Activated T-helper 9 cell treated with anti-CD3 and anti-CD28 coated beads, Interleukin-2, amount 50 U/mL, for 16 hours (primary cell): ENCODE data around the gene ALG8.

Experiments used
- DNase-seq: peaks from one replicate; pipeline ENCODE4 v3.0.0-alpha.2; 2020; ENCODE audit warnings: low read depth

The ALG8 gene

DNA sequence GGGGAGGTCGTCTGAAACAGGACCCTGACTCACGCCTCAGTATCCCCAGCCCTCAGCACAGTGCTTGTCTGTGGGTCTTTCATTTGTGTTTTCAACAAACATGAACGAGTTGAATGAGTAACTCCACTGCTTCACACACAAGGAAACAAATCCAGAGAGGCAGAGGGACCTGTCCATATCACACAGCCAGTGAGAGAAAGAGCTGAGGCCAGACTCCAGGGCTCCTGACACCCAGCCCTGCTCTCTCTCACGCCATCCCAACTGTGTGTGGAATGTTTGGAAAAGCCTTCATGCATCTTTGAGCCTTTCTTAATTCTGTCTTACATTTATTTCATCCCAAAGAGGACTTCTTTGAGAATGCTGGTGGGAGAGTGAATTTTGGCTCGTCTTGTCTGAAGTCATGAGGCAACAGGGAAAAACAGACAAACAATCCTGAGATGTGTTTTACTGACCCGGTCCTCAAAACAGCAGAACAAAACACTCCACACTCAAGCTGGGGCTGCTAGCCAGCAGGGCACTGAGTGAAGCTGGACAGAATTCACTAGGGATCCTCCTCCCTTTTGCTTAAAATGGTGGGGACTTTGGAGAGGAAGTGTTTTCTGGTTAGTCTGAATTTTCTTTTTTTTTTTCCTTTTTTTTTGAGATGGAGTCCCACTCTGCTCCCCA, 19.7 kb upstream of the ALG8 start:
- no peak for DNase-seq

DNA sequence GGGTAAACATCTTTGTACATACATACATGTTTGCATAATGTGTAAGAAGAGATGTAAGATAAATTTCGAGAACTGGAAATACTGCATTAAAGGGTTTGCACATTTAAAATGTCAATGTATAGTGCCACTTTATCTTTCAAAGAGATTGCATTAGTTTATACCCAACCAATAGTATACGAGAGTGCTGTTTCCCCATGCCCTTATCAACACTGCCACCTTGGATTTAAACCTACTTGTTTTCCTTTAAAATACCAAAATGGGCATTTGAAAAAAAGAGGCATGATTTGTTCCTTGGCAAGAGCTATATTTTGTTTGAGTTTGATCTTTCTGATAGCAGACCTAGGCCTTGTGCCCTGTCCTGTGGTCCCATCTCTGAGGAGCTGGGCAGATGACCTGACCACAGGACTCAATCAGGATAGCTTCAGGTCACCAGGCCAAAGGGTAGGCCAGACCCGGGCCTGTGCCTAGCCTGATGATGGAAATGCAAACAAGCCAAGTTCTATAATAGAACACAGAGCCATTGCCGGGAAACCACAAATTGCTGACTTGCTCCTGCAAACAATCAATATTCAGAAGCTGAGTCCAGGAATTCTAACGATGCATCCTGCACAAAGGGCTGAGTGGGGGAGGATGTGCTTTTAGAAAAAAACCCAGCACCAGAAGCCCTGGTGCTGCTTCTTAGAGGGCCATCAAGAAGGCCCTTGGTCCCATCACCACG, 16.9 kb upstream of the ALG8 start:
- no peak for DNase-seq

DNA sequence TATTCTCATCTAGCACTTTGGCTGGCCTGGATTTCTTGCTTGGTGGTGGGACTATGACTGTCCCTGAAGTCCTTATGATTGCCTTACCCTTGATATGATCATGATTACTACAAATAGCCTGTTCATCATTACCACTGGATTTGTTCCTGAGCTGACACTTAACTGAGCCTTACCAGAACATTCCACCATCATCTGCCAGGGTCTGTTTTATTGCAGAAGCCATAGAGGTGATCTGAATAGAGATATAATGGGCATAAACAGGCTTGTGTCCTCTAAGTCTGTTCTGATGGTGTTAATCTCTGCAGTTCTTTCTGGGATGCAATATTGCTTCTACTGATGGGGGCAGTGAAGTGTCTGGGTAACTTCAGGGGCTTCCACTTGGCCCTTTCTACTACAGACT, 12.4 kb upstream of the ALG8 start:
- no peak for DNase-seq

DNA sequence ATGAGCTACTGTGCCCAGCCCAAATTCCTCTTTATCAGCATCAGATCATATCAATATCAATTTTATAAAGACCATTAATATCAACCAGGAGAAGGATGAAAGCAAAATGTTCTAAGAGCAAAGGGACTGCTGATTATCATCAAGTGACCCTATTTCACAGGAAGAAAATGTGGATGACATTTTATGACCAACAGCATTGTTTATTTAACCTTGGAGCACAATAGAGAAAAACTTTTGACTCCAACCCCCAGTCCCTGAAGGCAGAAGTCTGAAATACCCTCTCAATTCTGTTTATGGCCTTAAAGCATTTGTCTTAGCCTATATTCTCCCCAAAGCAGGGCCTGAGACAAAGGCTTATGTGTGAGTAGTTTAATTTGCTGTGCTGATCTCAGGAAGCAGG, 11.3 kb upstream of the ALG8 start:
- no peak for DNase-seq

DNA sequence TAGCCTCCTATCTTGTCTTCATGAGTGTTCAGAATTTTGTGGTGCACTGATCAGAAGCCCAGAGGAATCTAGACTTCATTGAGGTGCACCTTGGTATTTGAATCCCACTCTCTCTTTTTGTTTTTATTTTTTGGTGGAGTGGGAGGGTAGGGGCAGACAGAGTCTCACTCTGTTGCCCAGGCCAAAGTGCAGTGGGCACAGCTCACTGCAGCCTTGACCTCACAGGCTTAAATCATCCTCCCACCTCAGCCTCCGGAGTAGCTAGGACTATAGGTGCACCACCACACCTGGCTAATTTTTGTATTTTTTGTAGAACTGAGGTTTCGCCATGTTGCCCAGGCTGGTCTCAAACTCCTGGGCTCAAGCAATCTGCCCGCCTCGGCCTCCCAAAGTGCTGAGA, 10.9 kb upstream of the ALG8 start:
- no peak for DNase-seq

DNA sequence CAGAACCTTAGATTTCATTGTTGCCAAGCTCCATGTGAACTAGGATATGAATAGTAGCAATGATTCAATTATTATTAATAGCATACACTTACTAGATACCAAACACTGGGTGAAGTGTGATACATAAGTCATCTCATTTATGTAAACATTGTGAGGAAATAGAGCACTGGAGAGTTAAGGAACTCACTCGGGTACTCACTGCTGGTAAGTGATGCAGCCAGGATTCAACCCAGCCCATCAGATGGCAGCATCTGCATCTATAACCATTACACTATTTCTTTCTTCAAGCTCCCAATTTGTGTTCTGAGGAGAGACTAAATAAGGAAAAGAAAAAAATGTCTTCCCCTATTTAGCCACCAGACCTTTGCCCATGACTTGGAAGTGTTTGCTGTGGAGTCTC, 10.2 kb upstream of the ALG8 start:
- no peak for DNase-seq

DNA sequence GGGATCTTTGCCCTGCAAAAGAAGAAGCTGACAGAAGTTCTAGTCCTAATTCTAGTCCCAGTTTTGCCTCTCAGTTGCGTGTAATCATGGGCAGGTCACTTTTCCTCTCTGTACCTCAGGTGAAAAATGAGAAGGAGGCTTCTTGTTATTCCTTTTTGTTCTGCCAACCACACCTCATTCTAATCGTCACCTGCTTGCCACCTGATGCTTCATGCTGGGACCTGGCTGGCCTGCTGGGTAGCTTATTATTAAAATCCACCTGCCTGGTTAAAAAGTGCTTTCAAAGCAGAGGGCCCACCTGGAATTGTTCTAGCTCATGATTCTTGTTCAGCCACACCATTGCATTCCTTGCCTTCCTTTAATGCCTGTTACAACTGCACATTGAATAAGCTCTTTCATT, 8.4 kb upstream of the ALG8 start:
- no peak for DNase-seq

DNA sequence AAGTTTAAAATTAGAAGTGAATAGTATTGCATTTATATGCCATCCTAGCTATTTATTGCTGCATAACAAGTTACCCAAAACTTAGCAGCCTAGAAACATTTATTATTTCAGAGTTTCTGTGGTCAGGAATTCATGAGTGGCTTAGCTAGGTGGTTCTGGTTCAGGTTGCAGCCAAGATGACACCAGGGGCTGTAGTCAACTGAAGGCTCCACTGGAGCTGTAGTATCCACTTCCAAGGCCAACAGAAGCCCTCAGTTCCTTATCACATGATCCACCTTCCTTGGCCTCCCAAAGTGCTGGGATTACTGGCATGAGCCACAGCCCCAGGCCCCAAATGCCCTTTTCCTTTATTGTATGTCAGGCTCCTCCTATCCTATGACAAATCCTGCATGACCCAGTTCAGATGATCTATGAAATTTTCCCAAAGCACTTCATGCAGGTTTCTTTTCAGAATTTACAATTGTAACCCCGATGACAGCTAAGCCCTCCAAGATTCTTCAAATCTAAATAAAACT, 6.1 kb upstream of the ALG8 start:
- no peak for DNase-seq

DNA sequence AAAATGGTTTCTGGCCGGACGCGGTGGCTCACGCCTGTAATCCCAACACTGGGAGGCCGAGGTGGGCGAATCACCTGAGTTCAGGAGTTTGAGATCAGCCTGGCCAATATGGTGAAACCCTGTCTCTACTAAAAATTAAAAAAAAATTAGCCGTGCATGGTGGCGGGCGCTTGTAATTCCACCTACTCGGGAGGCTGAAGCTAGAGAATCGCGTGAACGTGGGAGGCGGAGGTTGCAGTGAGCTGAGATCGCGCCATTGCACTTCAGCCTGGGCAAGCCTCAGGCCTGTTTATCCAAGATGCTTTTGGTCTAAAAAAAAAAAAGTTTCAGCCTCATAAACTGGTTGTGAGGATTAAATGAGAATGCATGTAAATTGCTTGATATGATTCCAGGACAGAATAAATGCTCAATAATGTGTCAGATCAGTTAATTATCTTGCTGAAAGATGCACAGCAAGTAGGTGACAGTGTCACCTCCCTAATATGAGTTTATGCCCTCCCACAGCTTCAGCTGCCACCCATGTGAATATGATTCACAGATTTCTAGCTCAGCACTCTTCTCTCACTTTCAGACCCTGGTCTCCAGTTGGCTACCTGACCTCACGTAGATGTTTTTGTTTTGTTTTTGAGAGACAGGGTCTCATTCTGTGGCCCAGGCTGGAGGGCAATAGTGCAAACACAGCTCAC, 1.1 kb upstream of the ALG8 start:
- no peak for DNase-seq

DNA sequence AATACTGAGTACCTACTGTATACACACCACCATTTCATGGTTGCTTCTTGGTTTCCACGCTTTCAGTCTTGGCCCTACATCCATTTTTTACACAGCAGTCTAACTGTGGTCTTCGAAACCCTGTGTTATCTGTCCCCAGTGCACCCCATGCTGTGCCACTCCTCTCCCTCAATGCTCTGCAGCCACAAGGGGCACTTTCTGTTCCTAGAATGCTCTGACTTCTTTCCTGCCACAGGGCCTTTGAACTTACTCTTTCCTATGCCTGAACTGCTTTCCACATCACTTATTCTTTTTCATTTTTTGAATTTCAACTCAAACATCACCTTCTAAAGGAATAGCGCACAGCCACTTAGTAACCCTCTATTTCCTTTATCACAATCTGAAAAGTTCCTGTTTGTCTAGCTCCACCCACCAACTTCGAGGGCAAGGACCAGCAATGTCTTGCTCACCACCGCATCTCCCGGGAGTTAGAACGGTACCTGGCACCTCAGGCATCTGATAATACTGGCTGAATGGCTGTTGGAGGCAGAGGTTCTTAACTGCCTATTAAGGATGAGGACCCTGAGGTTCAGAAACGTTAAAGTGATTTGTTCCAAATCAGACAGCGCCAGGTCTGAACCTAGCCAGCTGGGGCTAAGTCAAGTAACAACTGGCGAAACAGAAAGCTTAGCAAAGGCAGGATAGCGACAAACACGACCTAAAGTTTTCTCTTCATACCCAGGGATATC, 568 bp downstream of the ALG8 start:
- peak; percentile 7 for DNase-seq

DNA sequence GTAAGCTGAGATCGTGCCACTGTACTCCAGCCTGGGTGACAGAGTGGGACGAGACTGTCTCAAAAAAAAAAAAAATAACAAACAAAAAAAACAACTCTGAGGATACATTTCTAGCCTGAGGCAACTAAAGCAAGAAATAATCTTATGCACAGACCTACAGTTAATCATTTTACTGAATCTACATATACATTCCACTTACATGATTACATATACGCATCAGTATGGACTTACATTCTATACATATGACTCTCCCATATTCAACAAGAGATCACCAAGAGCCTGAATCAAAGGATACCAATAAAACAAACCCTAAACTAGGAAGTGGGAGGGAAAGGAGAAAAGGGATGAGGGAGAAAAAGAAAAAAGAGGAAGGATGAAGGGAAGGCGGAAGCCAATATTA, 1.1 kb downstream of the ALG8 start:
- DNase-seq: no peak

DNA sequence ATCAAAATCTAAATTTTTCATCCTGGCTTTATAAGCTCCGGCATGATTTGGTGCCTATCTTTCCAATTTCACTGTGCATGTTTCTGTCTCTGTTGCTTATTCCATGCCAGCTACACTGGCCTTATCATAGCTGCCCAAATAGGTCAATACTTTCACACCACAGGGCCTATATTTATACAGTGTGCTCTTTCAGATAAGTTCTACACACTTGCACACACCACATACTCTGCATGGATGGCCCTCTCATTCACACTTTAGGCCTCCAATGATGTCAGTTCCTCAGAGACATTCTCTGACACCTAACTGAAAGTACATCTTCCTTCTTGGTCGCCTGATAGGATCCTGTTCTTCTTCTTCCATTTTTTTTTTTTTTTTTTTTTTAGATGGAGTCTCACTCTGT, 7.0 kb downstream of the ALG8 start:
- no peak for DNase-seq

DNA sequence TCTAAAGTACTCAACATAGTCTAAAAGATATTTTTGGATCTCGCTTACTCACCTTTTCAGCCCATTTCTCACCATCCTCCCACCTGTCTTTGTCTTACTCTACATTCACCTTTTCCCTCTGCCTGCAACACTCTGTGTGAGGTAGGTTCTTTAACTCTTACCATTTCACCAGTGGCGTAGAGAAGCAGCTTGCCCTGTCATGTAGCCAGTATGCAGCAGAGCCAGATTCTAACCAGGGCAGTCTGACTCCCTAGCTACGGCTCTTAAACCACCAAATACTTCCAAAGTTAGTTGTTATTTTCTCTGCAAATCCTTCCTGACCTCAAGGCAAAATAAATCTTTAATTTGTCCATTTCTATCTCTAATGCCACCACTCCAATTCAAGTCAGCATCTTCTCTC, 7.5 kb downstream of the ALG8 start:
- no peak for DNase-seq

DNA sequence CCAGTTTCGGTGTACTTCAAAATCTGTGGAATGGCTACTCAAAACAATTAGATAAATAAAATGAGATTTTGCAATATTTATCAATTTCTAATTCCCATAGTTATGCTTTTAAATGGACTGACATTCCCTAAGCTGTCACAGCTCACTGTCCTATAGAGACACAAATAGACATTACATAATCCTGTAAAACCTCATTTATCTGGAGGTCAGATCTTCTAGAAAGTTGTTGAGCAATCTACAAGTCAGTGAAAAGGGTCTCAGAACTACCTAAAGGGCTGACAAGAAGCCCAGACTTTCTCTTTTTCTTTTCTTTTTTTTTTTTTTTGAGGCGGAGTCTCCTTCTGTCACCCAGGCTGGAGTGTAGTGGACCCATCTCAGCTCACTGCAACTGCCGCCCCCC, 12.0 kb downstream of the ALG8 start:
- no peak for DNase-seq

DNA sequence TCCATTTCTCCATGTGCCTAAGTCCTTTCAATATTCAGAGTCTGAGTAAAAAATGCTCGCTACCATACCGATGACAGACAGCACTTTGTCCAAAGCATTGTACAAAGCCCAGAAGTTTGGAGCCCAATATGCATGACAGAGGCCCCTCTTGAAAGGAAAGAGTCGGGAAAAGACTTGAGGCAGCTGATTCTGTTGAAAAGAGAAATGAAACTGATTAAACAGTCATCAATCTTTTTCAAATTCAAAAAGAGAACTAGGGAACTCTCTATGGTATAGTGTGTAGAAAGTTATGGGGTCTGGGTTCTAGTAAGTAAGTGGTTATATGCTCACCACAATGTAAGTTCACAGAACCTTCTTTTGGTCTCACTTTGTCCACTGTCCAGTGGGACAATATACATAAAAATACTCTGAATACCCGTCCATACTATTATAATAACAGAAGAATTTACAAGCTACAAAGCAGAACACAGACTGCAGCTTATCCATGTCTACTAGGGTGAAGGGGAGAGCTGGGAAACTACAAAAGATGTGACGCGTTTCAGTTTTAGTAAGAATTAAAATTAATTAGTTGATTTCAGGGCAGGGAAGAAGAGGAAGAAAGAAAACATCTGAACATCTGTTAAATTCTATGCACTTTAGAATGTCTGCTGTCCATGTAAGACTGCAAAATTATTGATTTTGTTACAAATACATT, 26.7 kb downstream of the ALG8 start:
- DNase-seq: no peak

DNA sequence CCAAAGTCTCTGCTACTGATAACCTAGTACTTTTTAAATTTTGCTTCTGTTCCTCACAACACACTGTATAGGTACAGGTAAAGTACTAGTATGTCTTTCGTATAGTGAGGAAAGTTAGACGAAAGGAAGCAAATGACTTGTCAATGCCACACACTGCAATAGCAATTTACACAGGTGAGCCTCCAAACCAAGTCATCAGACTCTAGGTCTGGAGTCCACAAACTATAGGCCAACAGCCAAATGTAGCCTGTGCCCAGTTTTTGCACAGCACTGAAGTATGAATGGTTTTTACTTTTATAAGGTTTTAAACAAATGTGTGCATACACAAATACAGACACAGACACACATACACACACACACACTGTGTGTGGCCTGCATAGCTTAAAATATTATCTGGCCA, 28.1 kb downstream of the ALG8 start:
- no peak for DNase-seq

DNA sequence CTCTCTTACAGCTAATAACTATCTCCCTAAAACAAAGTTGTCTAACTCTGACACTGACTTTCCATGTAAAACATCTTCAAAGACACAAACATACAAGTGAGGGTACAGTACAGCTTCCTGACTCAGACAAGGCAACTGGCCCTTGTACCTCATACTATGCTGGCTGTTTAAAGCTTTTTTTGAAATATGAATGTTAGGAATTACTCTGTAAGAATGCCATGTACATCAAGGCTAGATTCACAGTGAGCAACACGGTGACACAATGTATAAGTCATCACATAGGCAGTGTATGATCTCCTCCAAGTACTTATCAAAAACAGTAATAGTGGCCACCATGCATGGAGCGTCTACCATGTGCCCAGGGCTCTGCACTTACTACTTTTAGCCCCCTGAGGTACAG, 28.6 kb downstream of the ALG8 start:
- DNase-seq: no peak

DNA sequence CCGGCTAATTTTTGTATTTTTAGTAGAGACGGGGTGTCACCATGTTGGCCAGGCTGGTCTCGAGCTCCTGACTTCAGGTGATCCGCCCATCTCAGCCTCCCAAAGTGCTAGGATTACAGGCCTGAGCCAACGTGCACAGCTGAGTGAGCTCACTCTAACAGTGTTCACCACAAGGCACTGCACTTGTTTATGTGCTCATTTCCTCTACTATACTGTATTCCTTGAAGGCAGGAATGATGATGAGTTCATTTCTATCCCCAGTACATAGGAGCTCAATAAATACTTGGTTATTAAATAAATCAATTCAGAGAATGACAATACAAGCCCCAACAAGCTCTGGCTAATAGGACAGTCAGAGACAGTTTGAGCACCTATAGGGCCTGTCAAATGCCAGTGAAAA, 29.1 kb downstream of the ALG8 start:
- no peak for DNase-seq

DNA sequence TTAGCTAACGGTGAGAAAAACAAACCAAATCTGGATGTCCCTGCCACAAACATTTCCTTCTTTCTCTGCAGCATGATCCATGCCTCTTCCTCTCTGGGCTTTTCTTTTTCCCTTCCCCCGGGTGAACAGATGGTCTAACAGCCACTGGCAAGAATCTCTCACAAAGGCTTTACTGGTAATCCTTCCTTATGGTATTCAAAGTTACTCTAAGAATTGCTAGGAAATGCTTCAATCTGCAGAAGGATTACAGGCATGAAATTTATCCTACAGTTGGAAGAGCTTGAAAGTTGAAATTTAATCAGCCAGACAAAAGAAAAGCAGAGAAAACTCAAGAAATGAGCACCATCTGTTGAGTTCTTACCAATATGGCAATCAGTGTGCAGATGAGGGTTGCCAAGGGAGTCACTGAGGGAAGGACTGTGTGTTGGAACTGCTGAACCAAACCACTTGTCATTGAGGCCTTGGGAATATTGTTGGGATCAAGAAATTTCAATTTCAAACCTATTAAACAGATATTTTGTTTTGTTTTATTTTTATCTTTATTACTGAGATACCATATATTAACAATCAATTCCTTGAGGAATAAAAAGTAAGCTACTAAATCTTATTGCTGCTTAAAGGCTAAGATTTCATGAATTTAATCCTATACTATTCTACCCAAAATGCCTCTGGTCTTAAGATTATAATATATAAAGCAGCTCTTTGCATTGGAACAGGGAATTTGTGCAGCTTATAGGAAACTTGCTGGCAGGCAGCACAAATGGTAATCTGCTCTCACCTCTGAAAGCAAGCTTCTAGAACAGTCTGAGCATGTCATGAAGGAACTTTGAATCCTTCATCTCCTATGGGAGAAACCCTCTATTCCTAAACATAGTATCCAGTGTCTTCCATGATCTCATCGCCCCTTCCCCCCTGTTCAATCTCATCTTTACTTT, 30.1 kb downstream of the ALG8 start:
- no peak for DNase-seq

DNA sequence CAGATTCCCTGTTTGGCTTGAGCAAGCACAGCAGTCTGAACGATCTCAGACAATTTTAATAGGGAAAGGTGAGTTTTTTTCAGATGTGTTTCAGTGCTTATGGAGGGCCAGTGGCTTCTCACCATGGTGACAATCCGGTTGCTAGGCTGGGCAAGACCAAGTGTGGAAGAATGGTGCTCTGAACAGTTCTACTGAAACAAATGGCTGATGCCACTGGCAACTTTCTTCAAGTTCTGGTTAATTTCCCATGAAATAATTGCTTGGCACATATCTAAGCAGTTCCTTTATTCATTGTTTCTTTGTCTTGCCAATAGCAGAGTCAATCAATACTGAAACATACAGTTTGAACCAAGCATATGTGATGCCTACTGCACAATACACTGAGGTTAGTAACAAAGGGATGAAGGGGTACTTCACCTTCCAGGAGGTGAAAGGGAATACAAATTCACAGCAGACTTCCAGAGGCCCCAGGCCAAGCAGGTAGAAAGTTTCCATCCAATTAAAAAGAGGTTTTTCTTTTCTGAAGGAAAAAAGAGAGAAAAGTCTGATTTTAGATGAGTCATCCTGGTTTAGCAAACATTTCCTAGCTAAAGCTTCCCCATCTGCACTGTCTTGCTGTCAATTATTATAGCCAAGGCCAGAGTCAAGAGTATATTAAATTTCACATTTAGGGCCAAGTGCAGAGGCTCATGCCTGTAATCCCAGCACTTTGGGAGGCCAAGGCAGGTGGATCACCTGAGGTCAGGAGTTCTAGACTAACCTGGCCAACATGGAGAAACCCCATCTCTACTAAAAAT, 38.6 kb downstream of the ALG8 start:
- no peak for DNase-seq
